Right lobe of liver (tissue), 4 donors: ENCODE measurements around the gene IFI30.

ENCODE experiments used
- POLR2A ChIP-seq: fragments of 450-650 bp; IDR thresholded peaks from one replicate; pipeline ENCODE4 v1.6.1; 2017; ENCODE audit warnings: antibody characterized with exemption, mild to moderate bottlenecking
- TF ChIP-seq, protein P1 (sequence below), 4 donors: fragments of 200-600 bp in 3 of 4; fragments of 450-650 bp in 1 of 4; IDR thresholded peaks; one replicate each; pipeline versions ENCODE4 v1.5.1 to v1.8.0; 2016 to 2022; ENCODE audit warnings: antibody characterized with exemption in 4 of 4, mild to moderate bottlenecking in 2 of 4
- donor health status: DM: no; HTN: no; CAD: no.
- donor health status: DM: no; HTN: no; CAD: no.
- donor health status: DM: no; HTN: yes; CAD: no.

DNA sequence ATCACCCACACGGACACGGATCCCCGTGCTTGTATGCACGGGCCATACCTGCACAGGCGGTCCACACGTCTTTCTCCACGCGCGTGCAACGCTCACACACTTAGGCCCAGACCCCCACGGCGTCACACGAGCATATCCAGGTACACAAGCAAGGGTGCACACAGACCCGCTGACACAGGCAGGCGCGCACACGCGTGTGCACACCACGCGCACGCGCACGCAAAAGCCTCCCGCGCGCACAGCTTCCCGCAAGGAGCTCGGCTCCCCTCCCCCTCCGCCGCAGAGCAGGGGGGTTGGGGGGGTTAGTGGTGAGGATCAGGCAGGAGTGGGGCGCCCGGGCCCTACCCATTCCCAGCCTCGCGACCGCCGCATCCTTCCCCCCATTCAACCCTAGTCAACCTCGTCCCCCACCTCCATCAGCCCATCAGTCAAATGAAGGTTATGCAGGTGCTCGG lies 29.8 kb downstream of the IFI30 start:
- TF ChIP-seq, protein P1, sequence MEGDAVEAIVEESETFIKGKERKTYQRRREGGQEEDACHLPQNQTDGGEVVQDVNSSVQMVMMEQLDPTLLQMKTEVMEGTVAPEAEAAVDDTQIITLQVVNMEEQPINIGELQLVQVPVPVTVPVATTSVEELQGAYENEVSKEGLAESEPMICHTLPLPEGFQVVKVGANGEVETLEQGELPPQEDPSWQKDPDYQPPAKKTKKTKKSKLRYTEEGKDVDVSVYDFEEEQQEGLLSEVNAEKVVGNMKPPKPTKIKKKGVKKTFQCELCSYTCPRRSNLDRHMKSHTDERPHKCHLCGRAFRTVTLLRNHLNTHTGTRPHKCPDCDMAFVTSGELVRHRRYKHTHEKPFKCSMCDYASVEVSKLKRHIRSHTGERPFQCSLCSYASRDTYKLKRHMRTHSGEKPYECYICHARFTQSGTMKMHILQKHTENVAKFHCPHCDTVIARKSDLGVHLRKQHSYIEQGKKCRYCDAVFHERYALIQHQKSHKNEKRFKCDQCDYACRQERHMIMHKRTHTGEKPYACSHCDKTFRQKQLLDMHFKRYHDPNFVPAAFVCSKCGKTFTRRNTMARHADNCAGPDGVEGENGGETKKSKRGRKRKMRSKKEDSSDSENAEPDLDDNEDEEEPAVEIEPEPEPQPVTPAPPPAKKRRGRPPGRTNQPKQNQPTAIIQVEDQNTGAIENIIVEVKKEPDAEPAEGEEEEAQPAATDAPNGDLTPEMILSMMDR (IDR thresholded peaks at IDR 0.05) = no peak
- no peak for TF ChIP-seq POLR2A
